ENCODE data around the gene ITPK1. TPM values are rescaled to one million over a fixed set of nuclear protein-coding genes. Genes with fewer than 3 reads are reported as not detected.

Gene ITPK1
- total RNA-seq, 1 experiment from 2014 or later: 25.9 TPM

DNA sequence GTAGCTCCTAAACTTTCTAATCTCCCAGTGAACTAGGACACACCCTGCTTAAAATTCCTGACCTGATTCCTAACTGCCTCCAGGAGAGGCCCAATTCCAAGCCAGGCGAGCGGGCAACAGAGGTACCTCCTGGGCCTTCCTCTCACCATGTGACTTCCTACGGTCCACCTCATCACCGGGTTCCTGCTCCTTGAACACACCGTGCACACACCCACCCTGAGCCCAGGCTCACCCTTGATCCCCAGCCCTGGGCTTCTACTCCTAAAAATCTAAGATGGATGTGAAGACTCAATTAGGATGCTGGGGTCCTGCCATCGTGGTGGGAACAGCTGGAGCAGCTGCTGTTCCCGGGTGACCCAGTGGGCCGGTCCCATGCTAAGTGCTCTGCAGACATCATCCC is 124.2 kb downstream of the ITPK1 start:
- intact Hi-C loops (cut with micrococcal nuclease; ENCODE audit: unreplicated experiment) (no loop called here), in situ Hi-C loops (cut with HindIII; ENCODE audit: low pct_unique_long_range_greater_than_20kb, low sequenced_read_pairs) (no loop called here)
- Histone ChIP-seq H3K36me3 (ENCODE audit: control insufficient read depth, insufficient read depth, low read length) (no peaks in the 10 kb centered on the region), H3K4me1 (ENCODE audit: control insufficient read depth, insufficient read depth, low read length) (no peaks in the 10 kb centered on the region; the same call in 1 of the 2 replicates), H3K9me3 (ENCODE audit: control insufficient read depth, insufficient read depth, low read depth, low read length) (no peaks in the 10 kb centered on the region), H3K27ac (ENCODE audit: low read length) (no peak overlapping the region), H3K27me3 (ENCODE audit: control insufficient read depth, insufficient read depth, low read length) (no peaks in the 10 kb centered on the region), H3K4me3 (ENCODE audit: low read depth in 2 of 2, low read length in 2 of 2) (no peak overlapping the region)
- DNase-seq (ENCODE audit: low read depth, low spot score): no peak
- ChIA-PET CTCF (no interaction called here), POLR2A (no interaction called here)
- no TSS peak for BruUV-seq (replicated peaks)
- no peak for ATAC-seq
- TF ChIP-seq SIN3A (IDR thresholded peaks at IDR 0.05; ENCODE audit: borderline replicate concordance, insufficient read depth, low read depth, low read length): no peak
- TF ChIP-seq, protein P1, sequence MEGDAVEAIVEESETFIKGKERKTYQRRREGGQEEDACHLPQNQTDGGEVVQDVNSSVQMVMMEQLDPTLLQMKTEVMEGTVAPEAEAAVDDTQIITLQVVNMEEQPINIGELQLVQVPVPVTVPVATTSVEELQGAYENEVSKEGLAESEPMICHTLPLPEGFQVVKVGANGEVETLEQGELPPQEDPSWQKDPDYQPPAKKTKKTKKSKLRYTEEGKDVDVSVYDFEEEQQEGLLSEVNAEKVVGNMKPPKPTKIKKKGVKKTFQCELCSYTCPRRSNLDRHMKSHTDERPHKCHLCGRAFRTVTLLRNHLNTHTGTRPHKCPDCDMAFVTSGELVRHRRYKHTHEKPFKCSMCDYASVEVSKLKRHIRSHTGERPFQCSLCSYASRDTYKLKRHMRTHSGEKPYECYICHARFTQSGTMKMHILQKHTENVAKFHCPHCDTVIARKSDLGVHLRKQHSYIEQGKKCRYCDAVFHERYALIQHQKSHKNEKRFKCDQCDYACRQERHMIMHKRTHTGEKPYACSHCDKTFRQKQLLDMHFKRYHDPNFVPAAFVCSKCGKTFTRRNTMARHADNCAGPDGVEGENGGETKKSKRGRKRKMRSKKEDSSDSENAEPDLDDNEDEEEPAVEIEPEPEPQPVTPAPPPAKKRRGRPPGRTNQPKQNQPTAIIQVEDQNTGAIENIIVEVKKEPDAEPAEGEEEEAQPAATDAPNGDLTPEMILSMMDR (IDR thresholded peaks at IDR 0.05): no peak

DNA sequence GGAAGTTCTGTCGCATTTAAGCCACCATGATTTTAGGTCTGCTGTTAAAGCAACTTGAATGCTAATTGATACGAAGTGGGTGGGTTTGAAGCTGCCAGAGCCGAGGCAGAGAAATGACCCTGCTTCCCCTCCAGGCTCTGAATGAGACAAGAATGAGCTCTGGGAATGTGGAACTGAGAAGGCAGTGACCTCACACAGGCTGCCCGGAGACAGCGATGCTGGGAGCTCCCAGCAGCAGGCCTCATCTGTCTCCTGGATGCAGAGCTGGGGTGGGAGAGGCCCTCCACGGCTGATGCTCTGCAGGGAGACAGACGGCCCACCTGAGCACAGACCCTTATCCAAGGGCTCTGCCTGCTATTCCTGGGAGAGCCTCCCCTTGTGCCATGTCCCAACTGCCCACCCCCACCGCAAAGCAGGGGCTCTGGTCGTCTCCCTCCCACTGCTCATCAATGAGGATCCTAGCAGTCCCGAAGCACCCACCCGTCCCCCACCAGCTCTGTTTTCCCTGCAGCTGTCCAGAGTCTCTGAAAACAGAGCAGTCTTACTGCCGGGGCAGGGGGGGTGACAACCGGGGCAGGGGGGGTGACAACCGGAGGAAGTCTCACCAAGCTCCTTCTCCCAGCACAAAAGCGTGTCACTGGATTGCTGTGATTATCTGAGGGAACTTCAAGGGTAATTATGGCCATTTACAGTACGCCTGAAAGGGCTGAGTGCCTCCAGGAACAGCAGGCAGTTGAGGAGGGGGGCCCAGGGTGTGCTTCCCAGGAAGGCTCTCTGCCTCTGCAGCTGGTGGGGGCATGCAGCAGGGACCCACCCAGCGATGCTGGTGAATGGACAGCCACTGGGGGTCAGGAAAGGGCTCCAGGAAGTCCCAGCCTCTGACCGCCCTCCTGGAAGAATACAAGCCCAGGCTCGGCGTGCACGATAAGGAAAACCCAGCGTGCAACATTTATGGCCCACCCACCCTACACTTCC is 125.0 kb downstream of the ITPK1 start:
- TF ChIP-seq, protein P1 (IDR thresholded peaks at IDR 0.05): no peak
- Histone ChIP-seq H3K9me3 (ENCODE audit: control insufficient read depth, insufficient read depth, low read depth, low read length) (no peaks in the 10 kb centered on the region), H3K36me3 (ENCODE audit: control insufficient read depth, insufficient read depth, low read length) (no peaks in the 10 kb centered on the region), H3K27ac (ENCODE audit: low read length) (no peak overlapping the region), H3K27me3 (ENCODE audit: control insufficient read depth, insufficient read depth, low read length) (no peaks in the 10 kb centered on the region), H3K4me3 (ENCODE audit: low read depth in 2 of 2, low read length in 2 of 2) (no peak overlapping the region), H3K4me1 (ENCODE audit: control insufficient read depth, insufficient read depth, low read length) (peaks cover 5% of the 10 kb centered on the region; the same call in 1 of the 2 replicates)
- BruUV-seq (replicated peaks): no TSS peak
- ChIA-PET POLR2A (interaction anchor here (0.6 kb wide), 1 partner anchor 173 kb away, joined by 3 read pairs; no protein-coding TSS in a partner anchor), CTCF (no interaction called here)
- intact Hi-C loops (cut with micrococcal nuclease; ENCODE audit: unreplicated experiment): no loop called here
- in situ Hi-C loops (cut with HindIII; ENCODE audit: low pct_unique_long_range_greater_than_20kb, low sequenced_read_pairs): no loop called here
- no peak for DNase-seq (ENCODE audit: low read depth, low spot score)
- ATAC-seq: no peak

DNA sequence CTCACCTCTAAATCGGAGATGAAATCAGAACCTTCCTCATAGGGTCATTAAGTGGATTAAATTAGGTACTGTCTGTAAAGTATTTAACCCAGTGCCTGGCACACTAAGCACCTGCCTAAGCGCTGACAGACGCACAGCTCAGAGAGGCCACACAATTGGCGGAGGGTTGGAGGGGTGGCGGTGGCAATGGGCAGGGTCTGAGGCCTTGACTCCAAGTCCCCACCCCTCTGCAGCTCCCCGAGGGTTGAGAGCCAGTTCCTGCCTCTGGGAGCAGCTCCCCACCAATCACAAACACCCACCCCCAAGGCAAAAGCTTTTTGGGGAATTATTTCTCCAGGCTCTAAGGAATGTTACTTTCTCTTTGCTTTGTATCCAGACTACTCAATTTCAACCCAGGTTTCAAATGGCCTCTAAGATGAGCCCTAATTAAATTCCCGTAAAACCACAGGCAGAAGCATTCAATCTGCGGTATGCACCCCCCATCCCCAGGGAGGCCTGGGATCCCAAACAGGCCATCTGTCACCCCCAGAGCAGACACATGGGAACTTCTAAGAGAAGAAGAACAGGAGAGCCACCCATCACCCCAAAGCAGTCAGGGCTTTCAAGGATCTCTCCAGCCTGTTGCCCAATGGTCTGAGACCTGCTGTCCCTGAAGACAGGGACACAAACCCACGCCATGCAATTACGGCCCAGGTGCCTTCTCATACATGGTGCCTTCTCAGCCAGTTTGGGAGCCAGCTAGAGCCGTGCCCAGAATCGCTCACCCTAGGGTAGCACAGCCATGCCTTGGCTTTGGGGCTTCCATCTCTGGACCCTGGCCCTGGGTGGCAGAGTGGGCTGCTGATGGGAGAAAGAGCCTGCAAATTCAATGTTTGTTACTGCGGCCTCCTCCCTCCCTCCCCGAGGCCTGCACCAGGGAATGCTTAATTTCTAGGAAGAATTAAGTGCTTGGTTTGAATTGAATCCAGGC is 126.7 kb downstream of the ITPK1 start:
- no peak for TF ChIP-seq SIN3A (IDR thresholded peaks at IDR 0.05; ENCODE audit: borderline replicate concordance, insufficient read depth, low read depth, low read length)
- TF ChIP-seq, protein P1 (IDR thresholded peaks at IDR 0.05): no peak
- TF ChIP-seq TCF7L2 (IDR thresholded peaks at IDR 0.05; ENCODE audit: low read depth, low read length): no peak
- TF ChIP-seq POLR2AphosphoS5 (IDR thresholded peaks at IDR 0.05; ENCODE audit: low read depth, low read length): no peak
- TF ChIP-seq, protein P2, sequence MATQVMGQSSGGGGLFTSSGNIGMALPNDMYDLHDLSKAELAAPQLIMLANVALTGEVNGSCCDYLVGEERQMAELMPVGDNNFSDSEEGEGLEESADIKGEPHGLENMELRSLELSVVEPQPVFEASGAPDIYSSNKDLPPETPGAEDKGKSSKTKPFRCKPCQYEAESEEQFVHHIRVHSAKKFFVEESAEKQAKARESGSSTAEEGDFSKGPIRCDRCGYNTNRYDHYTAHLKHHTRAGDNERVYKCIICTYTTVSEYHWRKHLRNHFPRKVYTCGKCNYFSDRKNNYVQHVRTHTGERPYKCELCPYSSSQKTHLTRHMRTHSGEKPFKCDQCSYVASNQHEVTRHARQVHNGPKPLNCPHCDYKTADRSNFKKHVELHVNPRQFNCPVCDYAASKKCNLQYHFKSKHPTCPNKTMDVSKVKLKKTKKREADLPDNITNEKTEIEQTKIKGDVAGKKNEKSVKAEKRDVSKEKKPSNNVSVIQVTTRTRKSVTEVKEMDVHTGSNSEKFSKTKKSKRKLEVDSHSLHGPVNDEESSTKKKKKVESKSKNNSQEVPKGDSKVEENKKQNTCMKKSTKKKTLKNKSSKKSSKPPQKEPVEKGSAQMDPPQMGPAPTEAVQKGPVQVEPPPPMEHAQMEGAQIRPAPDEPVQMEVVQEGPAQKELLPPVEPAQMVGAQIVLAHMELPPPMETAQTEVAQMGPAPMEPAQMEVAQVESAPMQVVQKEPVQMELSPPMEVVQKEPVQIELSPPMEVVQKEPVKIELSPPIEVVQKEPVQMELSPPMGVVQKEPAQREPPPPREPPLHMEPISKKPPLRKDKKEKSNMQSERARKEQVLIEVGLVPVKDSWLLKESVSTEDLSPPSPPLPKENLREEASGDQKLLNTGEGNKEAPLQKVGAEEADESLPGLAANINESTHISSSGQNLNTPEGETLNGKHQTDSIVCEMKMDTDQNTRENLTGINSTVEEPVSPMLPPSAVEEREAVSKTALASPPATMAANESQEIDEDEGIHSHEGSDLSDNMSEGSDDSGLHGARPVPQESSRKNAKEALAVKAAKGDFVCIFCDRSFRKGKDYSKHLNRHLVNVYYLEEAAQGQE (IDR thresholded peaks at IDR 0.05; ENCODE audit: insufficient read depth in 1 of 2, low read depth in 2 of 2, low read length in 1 of 2): no peak
- POLR2A ChIA-PET: no interaction called here
- Histone ChIP-seq H3K4me1 (ENCODE audit: control insufficient read depth, insufficient read depth, low read length) (peaks cover 5% of the 10 kb centered on the region; the same call in 1 of the 2 replicates), H3K27me3 (ENCODE audit: control insufficient read depth, insufficient read depth, low read length) (no peaks in the 10 kb centered on the region), H3K4me3 (ENCODE audit: low read depth in 2 of 2, low read length in 2 of 2) (no peak overlapping the region), H3K36me3 (ENCODE audit: control insufficient read depth, insufficient read depth, low read length) (no peaks in the 10 kb centered on the region), H3K9me3 (ENCODE audit: control insufficient read depth, insufficient read depth, low read depth, low read length) (no peaks in the 10 kb centered on the region), H3K27ac (ENCODE audit: low read length) (no peak overlapping the region)
- in situ Hi-C loops (cut with HindIII; ENCODE audit: low pct_unique_long_range_greater_than_20kb, low sequenced_read_pairs): no loop called here
- DNase-seq (ENCODE audit: low read depth, low spot score): no peak
- CTCF ChIA-PET: no interaction called here
- no TSS peak for BruUV-seq (replicated peaks)
- no peak for ATAC-seq
- intact Hi-C loops (cut with micrococcal nuclease; ENCODE audit: unreplicated experiment): no loop called here

Data from Panc1 (cell line).